ENCODE measurements around the gene YPEL2.

GRCh38 chr17:59392973-59393679 lies 61.7 kb downstream of the YPEL2 start:
- TF ChIP-seq CTCF (IDR thresholded peaks at IDR 0.05) (no peak), POLR2A (IDR thresholded peaks at IDR 0.05) (no peak), EP300 (IDR thresholded peaks at IDR 0.05) (no peak)
